ENCODE results near the gene DDX60.
"Not testable (repeated sequence)": the region's sequence is repeated elsewhere in the genome, so short reads cannot be mapped to it uniquely, and the experiment has no call there.

Gene DDX60

GRCh38 chr4:168293386-168293975 lies 25.1 kb downstream of the DDX60 start:
- no peak for DNase-seq

DNA sequence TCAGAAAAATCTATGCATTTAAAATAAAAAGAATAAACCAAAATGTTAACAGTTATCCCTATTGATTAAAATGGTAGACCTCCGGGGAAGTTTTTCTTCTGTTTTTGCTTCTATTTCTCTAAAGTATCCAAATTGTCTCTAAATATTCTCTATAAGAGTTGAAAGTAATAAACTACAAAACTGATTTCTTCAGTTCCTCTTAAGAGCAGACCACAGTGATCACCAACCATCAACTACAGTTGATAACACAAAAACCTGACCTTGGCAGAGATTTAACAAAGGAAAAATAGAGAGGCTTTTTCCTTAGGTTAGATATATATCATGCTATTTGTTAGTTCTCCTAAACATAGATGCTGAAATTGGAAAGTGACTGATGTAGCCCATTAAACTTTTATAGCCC lies 27.3 kb downstream of the DDX60 start:
- no peak for DNase-seq

- DNase-seq: not testable (repeated sequence)
Measured at GRCh38 chr4:168285850-168286249, 32.7 kb downstream of the DDX60 start.

DNA sequence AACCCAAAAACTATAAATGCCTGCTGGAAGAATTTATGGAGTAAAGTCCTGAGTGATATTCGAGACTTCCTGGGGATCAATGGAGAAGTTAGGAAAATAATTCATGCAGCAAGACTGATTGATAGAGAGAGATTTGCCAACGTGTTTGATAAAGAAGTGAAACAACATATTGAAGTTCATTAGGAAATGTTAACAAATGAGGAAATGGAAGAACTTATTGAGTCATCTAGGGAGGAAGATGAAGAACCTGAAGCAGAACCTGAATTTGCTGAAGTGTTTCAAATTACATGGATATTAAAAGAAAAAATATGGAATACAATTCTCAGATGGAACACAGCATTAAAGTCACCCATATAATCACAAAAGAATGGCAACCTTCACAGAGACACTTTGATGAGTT lies 39.0 kb downstream of the DDX60 start:
- no peak for DNase-seq

GRCh38 chr4:168275836-168276235 lies 42.7 kb downstream of the DDX60 start:
- DNase-seq: no peak

DNA sequence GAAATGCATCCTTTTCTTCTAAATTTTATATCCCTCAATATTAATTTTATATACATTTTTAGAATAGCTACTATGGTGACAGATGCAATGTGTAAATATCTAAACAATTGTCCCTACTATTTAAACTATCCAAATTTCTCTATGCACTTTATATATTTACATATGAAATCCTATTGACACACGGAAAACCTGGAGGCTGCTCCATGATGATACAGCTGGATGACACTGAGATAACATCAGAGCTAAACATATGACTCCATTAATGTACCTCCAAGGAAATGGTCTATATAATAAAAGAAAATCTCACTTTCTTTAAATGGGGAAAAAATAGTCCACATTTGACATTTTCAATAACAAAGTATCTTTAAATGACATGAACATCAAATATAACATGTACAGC lies 43.7 kb downstream of the DDX60 start:
- DNase-seq: peak; percentile 47

DNA sequence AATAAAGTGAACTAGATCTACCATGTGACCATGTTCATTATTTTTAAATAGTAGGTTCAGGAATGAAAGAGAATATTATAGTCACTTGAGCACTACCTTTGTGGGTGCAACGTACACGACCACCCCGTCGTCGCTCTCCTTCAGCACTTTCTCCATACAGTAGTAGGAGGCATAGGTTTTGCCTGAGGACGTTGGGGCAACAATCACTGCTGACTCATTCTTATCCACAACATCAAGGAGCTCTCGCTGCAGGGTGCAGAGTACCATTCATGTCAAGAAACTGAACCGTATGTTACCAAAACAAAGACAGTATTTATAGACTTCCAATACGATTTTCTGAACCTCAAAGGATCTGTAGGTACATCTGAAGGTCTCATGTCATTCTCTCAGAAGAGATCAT lies 44.7 kb downstream of the DDX60 start:
- DNase-seq: no peak

- no peak for DNase-seq
Measured at GRCh38 chr4:168272488-168272887, 46.1 kb downstream of the DDX60 start.

GRCh38 chr4:168269896-168270295 lies 48.7 kb downstream of the DDX60 start:
- DNase-seq: peak; percentile 12

DNA sequence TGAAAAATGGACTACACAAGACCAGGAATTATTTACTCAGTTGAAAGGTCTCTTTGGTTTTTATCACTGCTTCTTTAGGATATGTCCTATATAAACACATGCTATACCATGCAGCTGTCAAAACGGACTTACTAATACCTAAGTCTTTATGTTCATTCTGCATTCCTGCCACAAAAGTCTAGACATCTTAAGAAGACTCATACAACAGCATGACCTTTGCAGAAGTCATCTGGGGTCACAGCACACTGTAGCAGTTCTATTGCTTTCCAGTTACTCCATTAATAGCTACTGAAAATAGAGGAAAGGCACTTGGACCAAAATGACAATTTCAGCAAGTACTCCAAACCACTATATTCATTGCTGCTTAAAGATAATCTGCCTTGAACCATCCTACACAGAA lies 53.2 kb downstream of the DDX60 start:
- DNase-seq: no peak

DNA sequence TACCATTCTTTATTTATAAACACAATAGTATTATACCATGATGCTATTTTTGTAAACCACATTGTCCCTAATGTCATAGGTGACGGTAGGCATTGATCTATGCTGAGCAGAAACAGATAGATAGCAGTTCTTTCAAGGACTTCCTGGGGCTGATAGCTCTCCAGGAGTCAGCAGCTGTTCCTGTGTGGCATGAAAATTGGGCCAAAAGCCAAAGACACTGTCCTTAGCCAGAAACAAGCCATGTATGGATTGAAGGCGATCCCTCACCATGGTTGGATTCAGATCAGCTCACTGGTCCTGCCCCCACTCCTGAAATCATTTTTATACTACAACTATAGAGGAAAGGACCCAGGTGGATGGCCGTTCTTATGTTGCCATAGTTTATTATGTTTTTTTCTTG lies 53.6 kb downstream of the DDX60 start:
- peak; percentile 74 for DNase-seq

DNA sequence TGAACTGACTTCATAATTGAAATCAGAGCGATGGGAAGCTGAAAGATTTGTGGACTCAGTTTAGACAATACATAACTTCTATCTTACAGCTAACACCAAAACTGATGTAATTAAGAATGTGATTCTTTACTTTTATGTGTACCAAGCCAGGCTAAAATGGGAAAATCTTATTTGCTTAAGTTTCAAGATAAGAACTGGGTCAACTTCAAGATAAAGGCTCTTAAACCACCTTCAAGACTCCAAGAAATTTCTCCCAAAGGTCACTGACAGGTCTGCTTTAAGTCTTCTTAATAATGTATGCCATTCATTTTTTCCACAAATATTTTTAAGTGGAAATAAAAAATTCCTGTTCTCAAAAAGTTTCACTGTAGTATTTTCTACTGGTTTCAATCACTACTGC lies 55.5 kb downstream of the DDX60 start:
- no peak for DNase-seq

- no peak for DNase-seq
Measured at GRCh38 chr4:168259096-168259495, 59.5 kb downstream of the DDX60 start.

GRCh38 chr4:168257768-168258167 lies 60.8 kb downstream of the DDX60 start:
- no peak for DNase-seq

DNA sequence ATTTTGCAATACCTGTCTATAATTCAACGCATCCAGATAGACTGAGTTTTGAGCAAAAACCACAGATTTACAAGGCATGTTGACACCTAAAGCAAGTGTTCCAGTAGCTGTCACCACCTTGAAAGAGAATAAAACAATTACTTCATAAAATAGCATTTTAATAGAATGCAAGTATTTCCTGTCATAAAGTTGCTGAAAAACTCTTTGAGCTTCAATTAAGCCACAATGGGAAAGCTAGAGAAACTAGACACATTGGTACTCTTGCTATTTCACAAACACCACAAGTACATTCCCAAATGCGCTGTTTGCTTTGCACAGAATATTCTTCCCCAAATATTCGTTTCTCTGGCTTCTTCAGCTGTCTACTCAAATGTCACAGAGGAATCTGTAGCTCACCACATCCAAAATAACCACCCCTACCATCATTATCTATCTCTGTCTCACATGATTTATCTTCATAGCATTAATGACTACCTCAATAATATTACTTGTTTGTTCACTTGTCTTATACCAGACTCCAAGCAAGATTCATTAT lies 70.3 kb downstream of the DDX60 start:
- no peak for DNase-seq

DNA sequence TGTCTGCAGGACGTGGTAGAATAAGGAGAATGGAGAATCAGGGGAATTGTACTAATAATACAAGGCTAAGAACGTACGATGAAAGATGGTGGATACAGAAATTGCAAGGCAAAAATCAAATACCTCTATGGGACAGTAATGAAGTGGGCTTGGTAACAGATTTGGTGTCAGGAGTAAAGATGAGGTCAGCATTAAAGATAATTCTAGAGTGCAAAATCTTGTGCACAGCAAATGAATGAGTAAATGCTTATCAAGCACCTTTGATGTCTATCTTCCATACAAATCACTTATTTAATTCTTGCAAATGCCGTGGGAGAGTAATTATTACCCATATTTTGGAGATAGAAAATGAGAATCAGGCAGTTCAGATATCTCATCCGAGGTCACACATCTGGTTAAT lies 70.9 kb downstream of the DDX60 start:
- DNase-seq: no peak

- DNase-seq: peak; percentile 8
Measured at GRCh38 chr4:168241953-168242352, 76.6 kb downstream of the DDX60 start.

GRCh38 chr4:168240821-168241220 lies 77.7 kb downstream of the DDX60 start:
- DNase-seq: no peak

DNA sequence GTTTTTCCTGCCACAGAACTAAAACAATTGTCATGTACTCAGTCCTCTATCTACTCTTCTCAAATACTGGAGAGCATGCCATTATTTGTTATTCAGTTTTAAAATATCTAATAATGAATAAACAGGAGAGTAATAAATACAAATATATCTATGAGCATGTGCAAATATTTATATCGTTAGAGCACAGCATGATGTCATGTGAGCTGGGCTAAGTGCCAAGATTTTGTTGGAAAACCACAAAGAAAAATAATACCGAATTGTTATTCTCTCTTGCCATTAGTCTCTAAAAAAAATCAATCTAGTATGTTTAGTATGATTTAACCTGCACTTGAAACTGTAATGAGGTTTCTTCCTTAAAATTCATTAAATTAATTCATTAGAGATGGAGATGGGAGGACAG lies 97.3 kb downstream of the DDX60 start:
- peak; percentile 84 for DNase-seq

GRCh38 chr4:168220893-168221292 lies 97.7 kb downstream of the DDX60 start:
- DNase-seq: peak; percentile 67

DNA sequence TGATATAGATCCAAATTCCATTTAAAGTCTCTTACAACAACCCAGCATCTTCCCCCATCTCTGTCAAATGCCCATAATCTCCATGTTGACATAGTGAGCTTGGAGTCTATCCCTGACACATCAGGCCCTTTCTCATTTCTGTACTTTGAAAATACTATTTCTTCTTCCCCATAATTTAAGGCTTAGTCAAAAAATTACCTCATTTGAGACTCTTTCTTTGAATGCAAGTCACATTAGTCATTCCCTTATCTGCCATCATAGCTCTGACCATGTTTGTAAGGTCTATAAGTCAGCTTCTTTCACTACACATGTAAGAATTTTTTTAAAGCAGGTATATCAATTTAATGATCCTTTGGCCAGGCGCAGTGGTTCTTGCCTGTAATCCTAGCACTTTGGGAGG lies 99.9 kb downstream of the DDX60 start:
- no peak for DNase-seq

GRCh38 chr4:168213511-168213910 lies 105.0 kb downstream of the DDX60 start:
- DNase-seq: not testable (repeated sequence)

DNA sequence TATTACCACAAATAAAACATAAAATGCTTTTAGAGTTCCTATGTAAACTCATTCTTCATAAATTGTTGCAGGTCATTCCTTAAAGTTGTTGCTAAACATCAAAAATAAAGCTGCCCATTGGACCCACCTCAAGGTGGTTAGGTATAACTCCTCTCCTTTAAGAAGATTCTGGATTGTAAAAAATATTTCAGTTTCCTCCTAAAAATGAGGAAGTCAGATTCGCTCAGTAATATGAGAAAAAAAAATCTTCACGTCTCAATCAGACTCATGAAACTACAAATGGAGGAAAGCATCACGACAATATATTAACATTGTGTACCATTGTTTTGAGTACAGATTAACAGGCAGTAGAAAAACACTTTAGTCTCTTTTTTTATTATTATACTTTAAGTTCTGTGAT lies 105.9 kb downstream of the DDX60 start:
- DNase-seq: no peak

GRCh38 chr4:168208957-168209614 lies 109.5 kb downstream of the DDX60 start:
- DNase-seq: no peak

Data from DMS53 (cell line).